ENCODE measurements around the gene HPS5.

Gene HPS5

GRCh38 chr11:18321969-18322711 lies at the start of gene HPS5, which contains the start of gene GTF2H1:
Gene HPS5 (minus strand): TSS chr11:18322140. CDS start chr11:18317858, 4,282 bp downstream.
Gene GTF2H1 (plus strand): TSS chr11:18322567. CDS start chr11:18333075, 10,508 bp downstream.
- H3K27ac ChIP-seq, result peak within 1 kb of the TSS; percentile 90 to 99
- peak within 1 kb of the TSS; percentile 81 for H3K4me3 ChIP-seq
- peak; percentile 97 for DNase-seq (ENCODE audit: low spot score)
- no peak for TF ChIP-seq CTCF (IDR thresholded peaks at IDR 0.05)

- TF ChIP-seq CTCF (IDR thresholded peaks at IDR 0.05), result no peak
- H3K4me3 ChIP-seq, result no peak overlapping the region
- no peak for DNase-seq (ENCODE audit: low spot score)
Observed at GRCh38 chr11:18371279-18371678, 49.3 kb upstream of the HPS5 start.

GRCh38 chr11:18369398-18369797 lies 47.5 kb upstream of the HPS5 start:
- TF ChIP-seq CTCF (IDR thresholded peaks at IDR 0.05), result no peak
- no peak for DNase-seq (ENCODE audit: low spot score)
- Histone ChIP-seq H3K27ac (peak overlapping the region in 1 of 2 donors; percentile 19), H3K4me3 (no peak overlapping the region)

More at GRCh38 chr11:18371279-18371678, 49.3 kb upstream of the HPS5 start:
- no peak overlapping the region for H3K27ac ChIP-seq

GRCh38 chr11:18368221-18368620 lies 46.3 kb upstream of the HPS5 start:
- TF ChIP-seq CTCF (IDR thresholded peaks at IDR 0.05), result no peak
- Histone ChIP-seq H3K4me3 (no peak overlapping the region), H3K27ac (no peak overlapping the region)
- DNase-seq (ENCODE audit: low spot score), result no peak

- H3K27ac ChIP-seq, result no peak overlapping the region
- no peak overlapping the region for H3K4me3 ChIP-seq
- no peak for TF ChIP-seq CTCF (IDR thresholded peaks at IDR 0.05)
- DNase-seq (ENCODE audit: low spot score), result no peak
Observed at GRCh38 chr11:18367431-18367830, 45.5 kb upstream of the HPS5 start.

GRCh38 chr11:18366286-18366685 lies 44.3 kb upstream of the HPS5 start:
- Histone ChIP-seq H3K4me3 (no peak overlapping the region), H3K27ac (no peak overlapping the region)
- DNase-seq (ENCODE audit: low spot score), result no peak
- no peak for TF ChIP-seq CTCF (IDR thresholded peaks at IDR 0.05)

GRCh38 chr11:18365741-18366140 lies 43.8 kb upstream of the HPS5 start:
- TF ChIP-seq CTCF (IDR thresholded peaks at IDR 0.05), result no peak
- no peak for DNase-seq (ENCODE audit: low spot score)
- H3K27ac ChIP-seq, result no peak overlapping the region
- no peak overlapping the region for H3K4me3 ChIP-seq

Data from coronary artery (tissue), 2 donors.